GDM1 (cell line): ENCODE measurements around the gene RHOT1.
"Not testable (repeated sequence)": the region's sequence is repeated elsewhere in the genome, so short reads cannot be mapped to it uniquely, and the experiment has no call there.

ENCODE experiments used
- DNase-seq: peaks from one replicate; lab custom pipeline; 2025; lab: John Stamatoyannopoulos, UW

The RHOT1 gene

GRCh38 chr17:32159586-32160438, 17.5 kb downstream of the RHOT1 start:
- no peak for DNase-seq

GRCh38 chr17:32160526-32160925, 18.2 kb downstream of the RHOT1 start:
- no peak for DNase-seq

- DNase-seq, result no peak
Observed at GRCh38 chr17:32161029-32161428, 18.7 kb downstream of the RHOT1 start.

GRCh38 chr17:32161506-32162365, 19.4 kb downstream of the RHOT1 start:
- no peak for DNase-seq

- no peak for DNase-seq
Observed at GRCh38 chr17:32174889-32175288, 32.6 kb downstream of the RHOT1 start.

- not testable (repeated sequence) for DNase-seq
Observed at GRCh38 chr17:32178679-32179078, 36.4 kb downstream of the RHOT1 start.

- DNase-seq, result not testable (repeated sequence)
Observed at GRCh38 chr17:32179103-32179502, 36.8 kb downstream of the RHOT1 start.

GRCh38 chr17:32179526-32179925, 37.2 kb downstream of the RHOT1 start:
- not testable (repeated sequence) for DNase-seq

GRCh38 chr17:32180262-32180661, 38.0 kb downstream of the RHOT1 start:
- not testable (repeated sequence) for DNase-seq

GRCh38 chr17:32185875-32186274, 43.6 kb downstream of the RHOT1 start:
- no peak for DNase-seq

- no peak for DNase-seq
Observed at GRCh38 chr17:32187271-32187670, 45.0 kb downstream of the RHOT1 start.

- no peak for DNase-seq
Observed at GRCh38 chr17:32189343-32189742, 47.0 kb downstream of the RHOT1 start.

GRCh38 chr17:32191306-32191705, 49.0 kb downstream of the RHOT1 start:
- DNase-seq, result no peak

GRCh38 chr17:32192379-32192778, 50.1 kb downstream of the RHOT1 start:
- no peak for DNase-seq

GRCh38 chr17:32197987-32198386, 55.7 kb downstream of the RHOT1 start:
- DNase-seq, result no peak

GRCh38 chr17:32206861-32207260, 64.6 kb downstream of the RHOT1 start:
- DNase-seq, result no peak

GRCh38 chr17:32208436-32208835, 66.1 kb downstream of the RHOT1 start:
- DNase-seq, result no peak

GRCh38 chr17:32209608-32210007, 67.3 kb downstream of the RHOT1 start:
- DNase-seq, result no peak

- DNase-seq, result no peak
Observed at GRCh38 chr17:32211671-32212070, 69.4 kb downstream of the RHOT1 start.

GRCh38 chr17:32215696-32216095, 73.4 kb downstream of the RHOT1 start:
- DNase-seq, result no peak

- DNase-seq, result no peak
Observed at GRCh38 chr17:32222621-32223020, 80.3 kb downstream of the RHOT1 start.

GRCh38 chr17:32223703-32224102, 81.4 kb downstream of the RHOT1 start:
- no peak for DNase-seq

- no peak for DNase-seq
Observed at GRCh38 chr17:32226886-32227285, 84.6 kb downstream of the RHOT1 start.
